ENCODE data around the gene EXOC3.
A peak's percentile ranks its signal among the peaks of the same experiment; 100 is the strongest.

The EXOC3 gene

GRCh38 chr5:440401-441201 is 2.4 kb upstream of the EXOC3 start:
- no peak for DNase-seq

- no peak for DNase-seq
Observed at GRCh38 chr5:441996-442334, 1.0 kb upstream of the EXOC3 start.

DNA sequence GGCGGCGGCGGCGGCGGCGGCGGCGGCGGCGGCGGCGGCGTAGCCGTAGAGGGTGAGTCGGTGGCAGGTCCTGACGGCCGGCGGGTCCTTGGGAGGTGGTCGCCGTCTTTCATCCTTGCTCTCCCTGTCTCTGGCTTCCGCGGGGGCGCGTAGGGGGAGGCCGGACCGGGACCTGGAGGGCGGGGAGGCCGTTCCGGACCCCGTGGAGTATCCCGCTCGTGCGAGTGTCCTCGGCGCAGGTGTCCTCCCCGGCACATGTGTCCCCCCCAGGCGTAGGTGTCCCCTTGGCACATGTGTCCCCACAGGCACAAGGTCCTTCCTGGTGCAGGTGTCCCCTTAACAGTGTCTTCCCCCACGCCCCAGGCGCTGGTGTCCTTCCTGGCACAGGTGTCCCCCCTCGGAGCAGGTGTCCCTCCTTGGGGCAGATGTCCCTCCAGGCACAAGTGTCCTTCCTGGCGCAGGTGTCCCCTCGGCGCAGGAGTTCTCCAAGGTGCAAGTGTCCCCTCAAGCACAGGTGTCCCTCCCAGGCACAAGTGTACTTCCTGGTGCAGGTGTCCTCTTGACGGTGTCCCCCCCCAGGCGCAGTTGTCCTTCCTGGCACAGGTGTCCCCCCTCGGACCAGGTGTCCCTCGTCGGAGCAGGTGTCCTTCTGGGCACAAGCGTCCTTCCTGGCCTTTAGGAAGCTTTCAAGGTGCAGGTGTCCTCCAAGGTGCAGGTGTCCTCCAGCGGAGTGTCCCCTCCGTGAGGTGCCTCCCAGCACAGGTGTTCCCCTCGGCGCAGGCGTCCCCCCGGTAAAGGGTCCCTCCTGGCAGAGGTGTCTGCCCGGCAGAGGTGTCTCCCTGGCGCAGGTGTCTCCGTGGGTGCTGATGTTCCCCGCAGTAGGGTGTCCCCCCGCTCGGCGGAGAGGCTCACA is 519 bp downstream of the EXOC3 start:
- peak; percentile 33 for DNase-seq

DNA sequence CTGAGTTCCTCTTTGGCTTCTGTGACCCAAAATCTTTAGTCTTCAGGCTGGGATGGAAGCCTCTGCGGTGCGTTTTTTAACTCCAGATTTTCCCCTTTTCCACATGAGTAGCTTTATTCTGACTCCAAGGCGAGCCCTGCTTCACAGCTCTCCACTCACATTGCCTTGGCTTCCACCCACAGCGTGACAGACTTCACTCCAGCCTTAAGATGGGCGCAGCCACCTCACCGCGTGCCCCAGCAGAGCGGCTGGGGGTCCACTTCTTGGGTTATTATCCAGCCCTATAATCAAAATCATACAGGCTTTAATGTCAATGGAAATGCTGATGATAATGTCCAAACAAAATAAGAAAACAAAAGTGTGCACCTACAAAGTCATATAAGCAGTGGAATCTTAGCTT is 1.2 kb downstream of the EXOC3 start:
- no peak for DNase-seq

DNA sequence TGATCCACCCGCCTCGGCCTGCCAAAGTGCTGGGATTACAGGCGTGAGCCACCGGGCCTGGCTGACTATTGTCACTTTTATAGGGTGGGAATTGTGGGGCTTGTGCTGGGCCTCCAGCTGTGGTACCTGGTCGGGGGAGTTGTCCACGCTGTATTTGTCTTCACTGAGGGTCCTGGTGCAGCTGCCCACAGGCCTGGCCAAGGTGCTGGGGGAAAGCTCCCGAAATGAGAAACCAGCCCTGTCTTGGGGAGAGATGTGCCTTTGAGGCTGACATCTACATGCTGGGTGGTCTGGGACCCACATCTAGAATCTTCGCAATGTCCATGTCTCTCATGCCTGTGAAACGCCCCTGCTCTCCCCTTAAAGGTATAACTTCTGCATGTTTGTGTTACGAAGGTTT is 2.6 kb downstream of the EXOC3 start:
- DNase-seq: no peak

GRCh38 chr5:446066-446882 is 3.3 kb downstream of the EXOC3 start:
- no peak for DNase-seq

DNA sequence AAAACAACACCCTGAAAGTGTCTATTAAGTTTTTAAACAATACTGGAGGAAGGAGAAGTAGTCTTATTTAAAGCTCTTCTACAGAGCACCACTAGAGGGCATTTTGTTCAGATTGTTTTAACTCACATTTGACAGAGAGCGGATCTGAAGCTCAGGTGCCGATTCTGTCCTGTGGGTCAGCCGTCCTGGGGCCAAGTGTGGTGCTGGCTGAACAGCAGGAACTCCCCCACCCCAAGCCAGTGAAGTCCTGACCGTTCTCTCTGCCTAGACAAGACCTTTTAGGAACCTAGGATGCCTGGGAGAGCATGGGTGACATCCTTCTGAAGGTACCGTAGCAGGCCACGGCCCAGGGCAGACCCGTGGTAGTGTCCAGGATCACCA is 3.9 kb downstream of the EXOC3 start:
- peak; percentile 55 for DNase-seq

- no peak for DNase-seq
Observed at GRCh38 chr5:447501-447900, 4.5 kb downstream of the EXOC3 start.

GRCh38 chr5:448061-448765 is 5.2 kb downstream of the EXOC3 start:
- DNase-seq: peak; percentile 19

- no peak for DNase-seq
Observed at GRCh38 chr5:448766-449090, 5.8 kb downstream of the EXOC3 start.

GRCh38 chr5:449151-449550 is 6.2 kb downstream of the EXOC3 start:
- no peak for DNase-seq

DNA sequence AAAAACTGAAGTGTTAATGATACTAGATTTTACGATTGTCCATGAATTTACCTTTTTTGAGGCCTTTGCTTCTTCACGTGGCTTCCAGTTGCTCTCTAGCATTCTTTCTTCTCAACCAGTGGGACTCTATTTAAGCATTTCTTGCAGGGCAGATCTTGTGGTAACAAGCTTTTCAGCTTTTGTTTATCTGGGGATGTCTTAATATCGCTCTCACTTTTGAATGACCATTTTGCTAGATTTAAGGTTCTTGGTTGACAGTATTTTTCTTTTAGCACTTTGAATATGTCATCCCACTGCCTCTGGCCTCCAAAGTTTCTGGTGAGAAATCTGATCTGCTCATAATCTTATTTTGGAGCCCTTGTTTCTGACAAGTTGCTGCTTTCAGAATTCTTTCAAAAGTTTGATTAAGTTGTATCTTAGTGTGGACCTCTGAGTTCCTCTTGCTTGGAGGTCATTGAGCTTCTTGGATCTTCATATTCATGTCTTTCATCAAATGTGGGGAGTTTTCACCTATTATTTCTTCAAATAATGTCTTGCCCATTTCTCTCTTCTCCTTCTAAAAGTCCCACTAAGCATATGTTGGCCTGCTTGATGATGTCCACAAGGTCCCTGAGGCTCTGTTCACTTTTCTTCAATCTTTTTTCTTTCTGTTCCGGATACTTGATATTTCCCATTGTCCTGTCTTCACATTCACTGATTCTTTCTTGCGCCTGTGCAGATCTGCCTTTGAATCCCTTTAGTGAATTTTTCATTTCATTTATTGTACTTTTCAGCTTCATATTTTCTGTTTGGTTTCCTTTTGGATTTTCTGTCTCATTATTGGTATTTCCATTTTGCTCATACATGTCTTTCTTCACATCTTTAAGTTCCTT is 8.8 kb downstream of the EXOC3 start:
- DNase-seq: no peak

GRCh38 chr5:452978-453710 is 10.2 kb downstream of the EXOC3 start:
- no peak for DNase-seq

- no peak for DNase-seq
Observed at GRCh38 chr5:453725-454481, 10.9 kb downstream of the EXOC3 start.

DNA sequence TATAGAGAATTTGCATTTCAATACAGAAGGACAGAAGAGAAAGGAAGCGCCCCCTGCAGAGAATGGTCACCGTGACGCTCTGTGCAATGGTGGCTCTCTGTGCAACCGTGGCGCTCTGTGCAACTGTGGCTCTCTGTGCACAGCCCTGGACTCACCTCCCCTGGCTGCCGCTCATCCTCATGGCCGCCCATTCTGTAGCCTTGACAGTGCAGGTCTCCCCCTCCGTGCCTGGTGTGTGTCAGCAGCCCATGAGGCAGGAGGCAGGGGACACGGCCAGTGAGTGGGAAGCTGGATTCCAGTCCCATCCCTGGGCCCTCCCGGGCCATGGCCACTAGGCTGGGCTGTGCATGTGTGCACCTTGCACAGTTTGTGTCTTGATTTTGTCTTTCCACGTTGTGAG is 12.0 kb downstream of the EXOC3 start:
- no peak for DNase-seq

DNA sequence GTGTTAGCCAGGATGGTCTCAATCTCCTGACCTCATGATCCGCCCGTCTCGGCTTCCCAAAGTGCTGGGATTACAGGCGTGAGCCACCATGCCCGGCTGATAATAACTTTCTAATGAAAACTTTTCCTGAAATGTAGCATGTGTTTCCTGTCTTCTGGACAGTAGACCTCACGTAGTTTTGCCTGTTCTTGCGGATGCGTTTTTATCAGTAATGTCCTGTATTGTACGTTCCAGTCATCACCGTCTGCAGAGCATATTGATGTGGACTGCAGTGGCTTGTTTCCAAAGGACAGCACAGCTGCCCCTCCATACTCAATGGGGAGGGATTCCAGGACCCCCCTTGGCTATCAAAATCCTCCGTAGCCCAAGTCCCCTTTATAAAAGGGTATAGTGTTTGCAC is 12.8 kb downstream of the EXOC3 start:
- no peak for DNase-seq

GRCh38 chr5:456351-457194 is 13.6 kb downstream of the EXOC3 start:
- no peak for DNase-seq

- DNase-seq: no peak
Observed at GRCh38 chr5:457195-457961, 14.4 kb downstream of the EXOC3 start.
